ENCODE data around the gene RCE1.
A peak's percentile ranks its signal among the peaks of the same experiment; 100 is the strongest.

Gene RCE1

DNA sequence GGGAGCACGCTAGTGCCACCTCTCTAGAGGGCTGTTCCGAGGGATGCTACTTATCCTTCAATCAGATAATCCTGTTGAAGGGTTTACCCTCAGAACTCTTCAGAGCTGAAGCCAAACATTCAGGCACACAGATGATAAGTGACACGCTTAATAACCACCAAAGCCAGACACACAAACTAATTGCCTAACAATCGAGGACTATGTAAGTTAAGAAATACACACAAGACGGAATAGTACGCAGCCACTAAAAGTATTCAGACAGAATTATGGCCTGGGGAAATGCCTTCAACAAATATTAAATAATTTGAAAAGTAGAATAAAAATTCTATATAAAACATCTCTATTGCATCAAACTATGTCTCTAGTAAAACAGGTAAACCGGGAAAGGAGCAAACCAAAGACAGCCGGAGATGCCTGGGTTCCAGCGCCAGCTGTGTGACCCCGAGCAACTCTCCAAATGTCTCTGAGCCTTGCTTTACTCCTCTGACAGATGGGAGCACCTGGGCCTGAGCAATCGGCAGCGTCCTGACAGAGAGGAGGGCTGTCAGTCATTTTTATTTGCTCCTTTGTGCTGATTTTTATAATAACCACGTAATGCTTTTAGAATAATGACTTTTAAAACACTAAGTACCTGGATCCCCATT is 25.0 kb downstream of the RCE1 start:
- DNase-seq (ENCODE audit: low read depth, low spot score): no peak
- no peak overlapping the region for H3K27ac ChIP-seq

DNA sequence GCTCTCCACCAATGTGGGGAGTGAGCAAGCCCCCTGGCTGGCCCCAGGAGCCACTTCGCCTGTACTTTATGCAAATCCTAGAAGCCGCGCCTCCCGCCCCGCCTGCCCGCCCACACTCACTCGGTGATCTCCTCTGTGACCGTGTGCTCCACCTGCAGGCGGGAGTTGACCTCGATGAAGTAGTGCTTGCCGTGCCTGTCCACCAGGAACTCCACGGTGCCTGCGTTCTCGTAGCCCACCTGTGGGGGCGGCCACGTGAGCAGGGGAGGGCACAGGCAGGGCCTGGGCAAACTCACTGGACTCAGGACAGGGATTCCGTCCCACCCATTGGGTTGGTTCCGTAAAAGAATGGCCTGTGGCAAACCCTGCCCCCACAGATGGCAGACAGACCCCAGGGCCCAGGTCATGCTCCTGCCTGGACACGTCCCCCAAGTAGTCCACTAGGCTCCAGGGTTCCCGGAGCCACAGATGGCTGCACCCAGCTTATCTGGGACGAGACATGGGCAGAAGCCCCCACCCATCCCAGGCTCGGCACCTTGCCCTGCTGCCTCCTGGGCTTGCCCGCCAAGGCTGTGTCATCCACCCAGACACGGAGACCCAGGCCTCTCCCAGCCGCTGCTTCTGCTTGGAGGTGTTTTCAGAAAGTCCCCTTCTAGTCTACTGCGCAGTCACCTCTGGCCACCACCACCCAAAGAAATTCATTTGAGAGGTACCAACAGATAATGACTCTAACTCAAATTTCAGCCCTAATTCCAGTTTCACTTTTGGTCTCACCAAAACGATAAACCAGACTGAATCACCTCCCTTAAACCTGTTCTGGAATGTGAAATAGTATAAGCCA is 25.7 kb downstream of the RCE1 start:
- DNase-seq (ENCODE audit: low read depth, low spot score): no peak
- H3K27ac ChIP-seq: no peak overlapping the region

DNA sequence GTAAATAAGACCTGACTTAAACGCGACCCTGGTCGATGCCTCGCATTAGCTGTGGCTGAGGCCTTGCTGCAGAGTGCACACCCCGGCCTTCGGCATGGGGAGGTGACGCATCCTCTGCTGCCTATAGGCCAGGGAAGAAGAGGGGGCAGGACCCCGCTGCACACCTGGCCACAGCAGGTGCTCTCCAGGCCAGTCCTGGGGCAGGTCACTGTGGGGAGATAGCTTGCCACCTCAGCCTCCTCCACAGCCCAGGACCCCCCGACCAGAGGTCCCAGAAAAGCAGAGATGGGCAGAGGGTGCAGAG is 26.3 kb downstream of the RCE1 start:
- no peak for DNase-seq (ENCODE audit: low read depth, low spot score)
- H3K27ac ChIP-seq: no peak overlapping the region

DNA sequence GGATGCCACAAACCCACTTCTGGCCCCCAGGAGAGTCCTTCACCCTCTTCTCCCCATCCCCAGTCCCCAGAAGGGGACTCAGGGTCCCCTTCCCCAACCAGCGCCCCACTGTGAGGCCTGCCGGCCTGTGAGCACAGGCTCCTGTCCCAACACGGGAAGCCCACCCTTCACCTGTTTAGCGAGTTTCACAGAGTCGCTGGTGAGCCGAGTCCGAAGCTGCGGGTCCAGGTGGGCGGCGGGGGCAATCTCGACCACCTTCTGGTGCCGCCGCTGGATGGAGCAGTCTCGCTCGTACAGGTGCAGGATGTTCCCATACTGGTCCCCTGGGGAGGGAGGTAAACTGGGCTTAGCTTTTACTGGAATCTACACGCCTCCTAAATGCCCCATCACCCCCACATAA is 26.9 kb downstream of the RCE1 start:
- no peak for DNase-seq (ENCODE audit: low read depth, low spot score)
- no peak overlapping the region for H3K27ac ChIP-seq

DNA sequence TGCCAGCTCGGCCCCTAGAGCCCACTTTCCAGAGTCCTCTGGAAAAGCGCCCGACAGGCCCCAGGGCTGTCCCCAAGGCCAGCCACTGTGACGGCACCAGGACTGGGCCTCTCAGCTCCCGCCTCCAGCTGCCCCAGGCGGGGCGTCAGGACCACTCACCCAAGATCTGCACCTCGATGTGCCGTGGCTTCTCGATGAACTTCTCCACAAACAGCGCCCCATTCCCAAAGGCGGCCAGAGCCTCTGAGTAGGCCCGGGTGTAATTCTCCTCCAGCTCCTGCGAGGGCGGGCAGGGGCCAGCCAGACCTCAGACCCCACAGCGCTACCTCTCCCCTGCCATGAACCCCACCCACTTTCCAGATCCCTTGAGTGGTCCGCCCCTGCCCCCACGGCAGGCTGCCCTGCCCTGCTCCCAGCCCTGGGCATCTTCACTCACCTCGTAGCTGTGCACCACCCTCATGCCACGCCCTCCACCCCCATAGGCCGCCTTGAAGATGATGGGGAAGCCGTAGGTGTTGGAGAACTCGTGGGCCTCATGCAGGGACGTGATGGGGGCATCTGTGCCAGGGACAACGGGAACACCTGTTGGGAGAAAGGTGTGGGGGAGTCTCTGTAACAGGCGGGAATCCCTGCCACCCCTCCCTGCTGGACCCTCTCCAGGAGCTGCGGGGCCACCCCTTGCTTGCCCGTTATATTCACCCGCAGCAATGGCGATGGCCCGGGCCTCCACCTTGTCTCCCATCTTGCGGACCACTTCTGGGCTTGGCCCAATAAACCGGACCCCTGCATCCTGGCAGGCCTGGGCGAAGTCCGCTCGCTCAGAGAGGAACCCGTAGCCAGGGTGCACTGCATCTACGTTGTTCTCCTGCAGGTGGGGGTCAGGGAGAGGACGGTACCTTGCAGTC is 27.6 kb downstream of the RCE1 start:
- no peak overlapping the region for H3K27ac ChIP-seq
- DNase-seq (ENCODE audit: low read depth, low spot score): no peak

DNA sequence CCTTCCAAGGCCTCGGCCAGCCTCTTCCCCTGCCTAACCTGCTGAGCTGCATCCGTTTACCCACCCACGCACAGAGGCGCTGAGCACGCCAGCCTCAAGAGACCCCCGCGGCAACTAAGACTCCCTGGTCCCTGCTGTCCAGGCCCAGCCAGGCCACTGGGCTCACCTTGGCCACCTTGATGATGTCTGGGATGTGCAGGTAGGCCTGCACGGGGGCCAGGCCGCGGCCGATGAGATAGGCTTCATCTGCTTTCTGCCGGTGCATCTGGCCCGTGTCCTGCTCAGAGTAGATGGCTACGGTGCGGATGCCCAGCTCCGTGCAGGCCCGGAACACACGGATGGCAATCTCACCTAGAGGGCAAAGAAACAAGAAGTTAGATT is 28.3 kb downstream of the RCE1 start:
- H3K27ac ChIP-seq: no peak overlapping the region
- no peak for DNase-seq (ENCODE audit: low read depth, low spot score)

DNA sequence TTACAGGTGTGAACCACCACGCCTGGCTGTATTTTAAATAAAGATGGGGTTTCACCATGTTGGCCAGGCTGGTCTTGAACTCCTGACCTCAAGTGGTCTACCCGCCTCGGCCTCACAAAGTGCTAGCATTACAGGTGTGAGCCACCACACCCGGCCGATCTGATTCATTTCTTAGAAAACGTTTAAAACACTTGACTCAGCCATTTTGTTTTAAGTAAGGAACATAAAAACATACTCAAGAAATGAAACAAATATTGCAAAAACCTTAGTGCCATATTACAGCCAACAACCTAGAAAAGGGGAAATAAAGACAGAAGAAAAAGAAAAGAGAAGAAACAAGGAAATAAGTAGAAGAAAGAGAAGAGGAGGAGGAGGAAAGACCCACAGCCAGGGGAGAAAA is 31.0 kb downstream of the RCE1 start:
- DNase-seq (ENCODE audit: low read depth, low spot score): no peak
- no peak overlapping the region for H3K27ac ChIP-seq

DNA sequence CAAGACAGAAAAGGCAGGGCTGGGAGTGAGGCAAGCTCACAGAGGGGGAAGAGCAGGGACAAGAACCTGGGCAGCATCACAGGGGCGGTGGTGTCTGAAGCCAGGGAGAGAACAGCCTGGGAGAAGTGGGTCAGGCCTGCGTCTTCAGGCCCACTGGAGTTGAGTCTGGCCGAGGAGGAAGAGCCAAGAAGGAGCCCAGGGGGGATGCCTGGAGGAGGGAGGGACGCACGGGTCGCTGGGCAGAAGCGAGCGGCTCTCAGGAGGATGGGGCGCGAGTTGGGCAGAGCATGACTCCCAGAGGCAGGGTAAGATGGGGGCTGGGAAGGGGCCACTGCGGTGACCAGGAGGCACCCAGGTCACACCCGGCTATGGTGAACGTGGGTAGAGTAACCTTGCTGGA is 32.1 kb downstream of the RCE1 start:
- no peak overlapping the region for H3K27ac ChIP-seq
- no peak for DNase-seq (ENCODE audit: low read depth, low spot score)

DNA sequence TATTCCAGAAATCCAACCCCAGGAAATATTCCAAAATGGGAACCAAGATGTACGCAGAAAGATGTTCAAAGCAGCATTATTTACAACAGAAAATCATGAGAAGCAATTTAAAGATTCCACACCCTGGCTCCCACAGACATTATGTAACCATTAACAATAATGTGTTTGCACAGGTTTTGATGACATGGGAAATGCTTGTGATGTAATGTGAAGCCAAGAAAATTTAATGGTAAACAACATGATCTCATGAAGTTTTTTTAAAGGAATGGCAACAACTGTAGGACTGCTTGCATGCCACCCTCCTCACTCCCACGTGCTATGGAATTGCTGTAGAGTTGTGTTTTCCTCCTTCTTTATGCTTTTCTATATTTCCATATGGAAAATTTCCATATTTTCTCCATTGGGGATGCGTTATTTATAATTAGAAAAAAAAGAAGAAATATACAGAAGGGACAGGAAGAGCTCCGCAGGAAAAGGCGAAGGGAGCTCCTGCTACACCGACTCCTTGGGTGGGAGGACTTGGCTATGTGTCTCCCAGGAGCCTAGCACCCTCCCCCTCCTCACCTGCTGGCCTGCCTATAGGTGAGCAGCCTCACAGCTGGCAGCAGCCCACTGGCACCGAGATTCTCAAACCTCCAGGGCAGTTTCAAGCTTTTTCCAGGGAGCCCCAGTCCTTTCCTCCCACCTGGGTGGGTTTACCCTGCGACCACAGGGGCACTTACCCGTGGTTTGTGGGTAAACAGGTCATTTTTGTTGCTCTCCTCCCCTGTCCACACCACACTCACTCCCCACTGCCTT is 34.5 kb downstream of the RCE1 start:
- DNase-seq (ENCODE audit: low read depth, low spot score): no peak

DNA sequence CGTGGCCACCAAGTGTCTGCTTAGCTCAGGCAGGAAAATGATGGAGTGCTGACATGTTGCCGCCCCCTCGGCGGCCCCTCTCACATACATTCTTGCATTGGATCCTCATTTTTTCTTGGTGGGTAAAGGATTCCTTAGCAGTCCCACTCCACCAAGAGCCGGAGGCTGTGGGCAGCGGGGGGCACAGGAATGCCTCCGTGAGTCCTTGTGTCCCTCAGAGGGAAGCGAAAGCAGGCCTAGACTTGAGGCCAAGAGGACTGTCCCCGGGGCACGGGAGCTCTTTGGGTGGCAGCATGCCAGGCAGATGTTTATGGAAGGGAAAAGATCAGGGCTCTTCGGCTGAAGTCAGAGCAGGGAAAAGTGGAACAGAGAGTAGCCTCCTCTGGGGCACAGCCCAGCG is 35.2 kb downstream of the RCE1 start:
- no peak for DNase-seq (ENCODE audit: low read depth, low spot score)
- no peak overlapping the region for H3K27ac ChIP-seq

More for the DNA sequence above, 34.5 kb downstream of the RCE1 start:
- no peak overlapping the region for H3K27ac ChIP-seq

DNA sequence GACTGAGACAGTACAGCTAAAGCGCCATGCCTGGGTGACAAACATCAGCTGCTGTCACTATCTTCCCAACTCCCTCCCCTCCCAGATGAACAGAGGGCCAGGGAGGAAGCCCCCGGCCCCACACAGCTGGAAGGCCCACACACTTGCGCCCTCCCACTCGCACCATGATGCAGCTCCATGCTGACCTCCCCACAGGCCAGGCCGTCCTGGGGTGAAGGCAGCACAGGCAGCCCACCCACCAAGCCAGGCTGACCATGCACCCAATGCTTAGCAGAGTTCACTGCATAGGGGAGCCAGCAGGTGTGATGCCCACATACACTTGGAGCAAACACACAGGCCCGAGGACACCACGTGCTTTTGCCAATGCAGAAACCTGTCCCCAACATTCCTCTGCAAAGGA is 35.8 kb downstream of the RCE1 start:
- no peak for DNase-seq (ENCODE audit: low read depth, low spot score)
- no peak overlapping the region for H3K27ac ChIP-seq

DNA sequence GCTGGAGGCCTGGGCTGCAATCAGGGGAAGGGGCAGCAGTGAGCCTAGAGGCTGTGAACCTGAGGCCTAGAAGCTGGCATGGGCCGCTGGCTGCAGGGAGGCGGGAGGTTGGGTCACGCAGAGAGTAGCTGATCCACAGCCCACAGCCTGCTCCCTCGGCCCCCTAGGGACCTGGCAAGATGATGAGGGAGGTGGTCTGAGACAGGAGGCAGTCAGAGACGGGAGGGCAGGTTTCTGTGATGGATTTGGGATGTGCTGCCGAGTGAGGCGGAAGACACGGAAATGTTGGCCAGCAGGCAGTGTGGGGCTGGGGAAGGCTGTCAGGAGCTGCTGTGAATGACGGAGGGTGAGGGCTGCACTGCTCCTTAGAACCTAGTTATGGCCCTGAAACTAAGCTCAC is 36.3 kb downstream of the RCE1 start:
- no peak overlapping the region for H3K27ac ChIP-seq
- DNase-seq (ENCODE audit: low read depth, low spot score): no peak

DNA sequence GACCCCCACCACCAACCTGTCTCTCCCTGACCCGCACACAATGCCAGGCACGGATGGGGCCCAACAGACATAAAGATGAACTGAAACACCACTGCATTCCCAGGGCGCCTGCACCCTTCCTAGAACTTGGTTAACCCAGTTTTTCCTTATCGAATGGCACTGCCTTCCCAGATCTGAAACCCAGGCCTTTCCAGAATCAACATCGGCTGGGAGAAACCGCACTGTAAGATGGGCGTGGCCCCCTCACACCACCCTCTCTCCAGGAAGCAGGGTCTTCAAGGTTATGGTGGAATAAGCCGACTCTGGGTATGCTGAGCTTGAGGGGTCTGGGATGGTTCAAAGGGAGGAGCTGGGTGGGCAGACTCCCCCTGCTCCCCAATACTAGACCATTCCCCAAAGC is 36.8 kb downstream of the RCE1 start:
- no peak for DNase-seq (ENCODE audit: low read depth, low spot score)
- no peak overlapping the region for H3K27ac ChIP-seq

DNA sequence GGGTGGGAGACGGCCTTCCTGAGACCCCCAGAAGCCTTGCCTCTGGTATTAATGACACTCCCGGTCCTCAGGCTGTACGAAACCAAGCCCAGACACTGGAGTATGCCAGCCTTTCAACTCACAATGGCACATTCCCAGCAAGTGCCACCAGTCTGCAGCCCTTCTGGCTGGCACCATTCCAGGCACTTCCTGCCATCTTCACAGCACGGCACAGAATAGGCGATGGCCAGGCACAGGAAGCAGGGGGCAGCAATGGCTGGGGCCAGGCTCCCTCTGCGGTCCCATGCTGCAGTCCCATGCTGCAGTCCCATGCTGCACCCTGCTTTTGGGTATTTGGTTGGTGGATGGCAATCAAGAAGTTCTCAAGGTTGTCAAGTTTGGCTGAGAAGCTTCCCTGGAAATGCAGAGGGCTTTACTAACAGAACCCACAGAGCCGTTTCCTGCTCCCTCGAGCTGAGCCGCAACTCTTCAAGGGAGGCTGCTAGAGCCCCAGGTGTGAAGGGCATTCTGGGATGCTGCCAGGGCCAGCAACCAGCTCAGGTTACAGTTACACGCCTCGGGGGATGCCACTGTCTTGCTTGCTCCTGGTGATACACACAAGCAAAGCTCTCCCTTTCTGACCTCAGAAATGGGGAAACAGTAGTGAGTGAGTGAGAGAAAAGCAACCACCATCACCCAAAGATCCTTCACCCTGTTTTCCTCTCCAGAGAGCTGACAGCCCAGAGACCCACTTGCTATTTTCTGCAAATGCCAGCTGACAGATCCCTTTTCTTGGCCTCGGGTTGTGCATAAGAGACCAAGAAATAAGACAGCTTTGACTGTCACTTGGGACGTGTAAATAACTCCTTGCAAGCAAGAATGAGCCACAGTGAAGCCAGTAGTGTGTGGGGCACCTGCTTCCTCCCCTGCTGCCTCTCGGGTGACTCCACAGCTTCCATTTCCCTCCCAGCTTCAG is 37.5 kb downstream of the RCE1 start:
- DNase-seq (ENCODE audit: low read depth, low spot score): peak; percentile 63
- no peak overlapping the region for H3K27ac ChIP-seq

DNA sequence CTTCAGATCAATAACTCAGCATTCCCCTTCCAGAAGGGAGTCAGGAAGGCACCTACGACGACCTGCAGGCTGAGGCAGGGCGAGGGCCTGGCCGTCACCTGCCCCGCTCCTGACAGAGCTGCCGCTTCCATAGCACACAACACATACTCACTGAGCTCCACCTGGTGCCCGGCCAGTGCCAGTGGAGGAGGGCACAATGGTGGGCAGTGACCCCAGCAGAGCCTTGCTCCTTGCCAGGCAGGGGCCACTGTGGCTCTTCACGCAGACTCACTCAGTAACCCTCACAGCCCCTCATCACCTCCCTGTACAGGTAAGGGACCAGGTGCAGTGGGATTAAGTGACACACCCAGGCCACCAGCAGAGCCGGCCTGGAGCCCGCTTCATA is 38.2 kb downstream of the RCE1 start:
- no peak overlapping the region for H3K27ac ChIP-seq
- DNase-seq (ENCODE audit: low read depth, low spot score): no peak

DNA sequence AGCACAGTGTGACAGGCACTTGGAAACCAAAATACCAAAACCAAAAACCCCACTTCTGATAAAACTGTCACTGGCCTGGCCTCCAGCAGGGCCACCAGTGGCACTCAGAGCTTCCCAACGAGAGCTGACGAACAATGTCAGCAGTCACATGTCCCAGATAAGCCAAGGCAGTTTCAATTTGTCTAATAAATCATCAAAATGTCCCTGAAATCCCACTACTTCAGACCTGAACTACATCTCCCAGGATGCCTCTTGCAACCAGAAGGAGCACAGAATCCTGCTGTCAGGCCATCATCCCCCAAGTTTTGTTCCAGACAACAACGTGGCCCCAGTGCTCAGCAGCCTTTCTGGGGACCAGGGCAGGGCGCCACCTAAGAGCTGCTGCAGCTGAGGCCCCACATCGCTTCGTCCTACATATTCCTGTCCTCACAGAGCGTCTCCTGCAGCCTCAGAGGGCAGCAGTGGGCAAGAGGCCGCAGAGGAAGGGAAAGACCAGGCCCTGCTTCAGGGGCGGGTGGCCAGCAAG is 38.7 kb downstream of the RCE1 start:
- no peak overlapping the region for H3K27ac ChIP-seq
- DNase-seq (ENCODE audit: low read depth, low spot score): no peak

DNA sequence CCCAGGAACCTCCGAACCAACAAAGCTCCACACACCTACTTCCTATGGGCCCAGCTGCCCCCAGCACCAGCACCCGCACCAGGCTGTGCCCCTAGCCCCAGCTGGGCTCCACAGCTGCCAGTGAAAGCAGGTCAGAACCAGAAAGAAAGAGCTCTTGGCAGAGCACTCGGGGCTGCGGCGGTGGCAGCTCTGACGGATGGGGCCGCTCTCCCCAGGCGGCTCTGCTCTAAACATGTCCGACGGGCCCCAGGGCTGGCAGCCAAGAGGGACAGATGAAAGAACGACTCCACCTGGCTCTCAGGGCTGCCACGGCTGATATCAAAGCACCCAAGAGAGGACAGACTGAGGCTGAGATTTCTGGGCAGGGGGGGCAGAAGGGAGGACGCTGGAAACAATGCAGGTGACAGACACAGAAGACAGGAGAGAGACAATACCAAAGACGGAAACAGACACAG is 39.3 kb downstream of the RCE1 start:
- peak overlapping the region; percentile 74 for H3K27ac ChIP-seq
- no peak for DNase-seq (ENCODE audit: low read depth, low spot score)

DNA sequence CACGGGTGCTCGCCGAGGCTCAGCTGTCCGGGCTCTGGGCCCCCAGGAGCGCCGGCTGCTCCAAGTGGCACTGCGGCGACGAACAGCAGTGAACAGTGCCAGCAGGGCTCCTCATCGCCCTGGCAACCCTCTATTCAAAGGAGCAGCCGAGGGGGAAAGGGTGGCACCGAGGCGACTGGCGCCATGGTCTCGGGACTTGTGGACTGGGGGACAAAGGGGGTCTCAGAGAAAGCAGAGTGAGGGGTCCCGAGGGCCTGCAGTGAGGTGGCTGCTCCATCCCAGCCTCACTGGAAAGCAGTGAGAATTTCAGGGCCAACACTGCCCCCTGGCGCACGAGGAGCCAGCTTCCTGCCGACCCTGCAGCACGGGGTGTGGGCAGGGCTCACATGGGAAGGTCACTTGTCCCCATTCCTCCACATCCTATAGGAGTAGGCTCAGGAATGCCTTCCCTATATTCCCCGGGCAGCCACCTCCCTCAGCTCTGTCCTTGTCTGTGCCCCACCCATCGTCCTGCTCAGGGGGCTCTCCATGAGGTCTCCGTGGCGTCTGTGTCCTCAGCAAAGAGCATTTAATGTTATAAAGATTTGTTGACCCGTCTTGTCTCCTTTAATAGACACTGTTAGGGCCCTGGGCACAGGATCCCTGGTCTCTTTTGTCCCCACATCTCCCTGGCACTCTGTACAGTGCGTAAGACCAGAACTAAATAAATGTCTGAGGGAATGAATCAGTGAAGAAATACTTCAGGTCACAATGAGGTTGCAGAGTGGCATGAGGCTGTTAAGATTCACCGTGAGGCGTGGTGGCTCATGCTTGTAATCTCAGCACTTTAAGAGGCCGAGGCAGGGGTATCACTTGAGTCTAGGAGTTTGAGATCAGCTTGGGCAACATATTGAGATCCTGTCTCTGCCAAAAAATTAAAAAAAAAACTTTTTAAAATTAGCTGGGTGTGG is 40.0 kb downstream of the RCE1 start:
- peak; percentile 46 for DNase-seq (ENCODE audit: low read depth, low spot score)
- peak overlapping the region; percentile 74 for H3K27ac ChIP-seq

Measured in epithelial cell of prostate (primary cell).